ENCODE data around the gene MESP2.

Gene MESP2

GRCh38 chr15:89778861-89779260 lies 2.7 kb downstream of the MESP2 start:
- Histone ChIP-seq H2BK12ac (ENCODE audit: low read length) (no peak overlapping the region), H2AFZ (ENCODE audit: low read length) (no peak overlapping the region), H2BK120ac (ENCODE audit: low read depth, low read length) (no peak overlapping the region), H3K4me3 (ENCODE audit: low read length in 2 of 2) (no peak overlapping the region), H3K36me3 (replicated peaks in 1 of 2; ENCODE audit: control insufficient read depth in 2 of 2, insufficient read depth in 2 of 2, low read length in 2 of 2) (no peaks in the 10 kb centered on the region), H3K9ac (ENCODE audit: low read depth, low read length, poor library complexity) (no peak overlapping the region), H3K4me1 (ENCODE audit: control insufficient read depth in 2 of 2, insufficient read depth in 1 of 2, low read depth in 1 of 2, low read length in 2 of 2) (no peaks in the 10 kb centered on the region), H3K18ac (ENCODE audit: low read length) (no peak overlapping the region), H4K91ac (ENCODE audit: low read depth, low read length, poor library complexity) (no peak overlapping the region), H3K23ac (ENCODE audit: low read depth, low read length, poor library complexity) (no peak overlapping the region), H3K4ac (ENCODE audit: low read length) (no peak overlapping the region), H3K27ac (replicated peaks; ENCODE audit: low read length) (no peak overlapping the region), H3K9me3 (replicated peaks in 1 of 2; ENCODE audit: control insufficient read depth in 2 of 2, insufficient read depth in 1 of 2, low read depth in 1 of 2, low read length in 2 of 2) (no peaks in the 10 kb centered on the region), H2AK5ac (ENCODE audit: low read depth, low read length) (no peak overlapping the region), H3K4me2 (ENCODE audit: insufficient read depth, low read length, poor library complexity, severe bottlenecking) (no peak overlapping the region), H3K27me3 (ENCODE audit: control insufficient read depth in 3 of 3, insufficient read depth in 3 of 3, low read depth in 1 of 3, low read length in 3 of 3) (peaks cover 7 to 31% (median 16%) of the 10 kb centered on the region in 3 experiments), H3K14ac (ENCODE audit: low read length) (no peak overlapping the region), H3K79me1 (ENCODE audit: low read depth, low read length) (no peaks in the 10 kb centered on the region), H2BK5ac (ENCODE audit: low read length) (no peak overlapping the region), H2BK15ac (ENCODE audit: low read length) (no peak overlapping the region), H4K8ac (ENCODE audit: low read depth, low read length) (no peak overlapping the region)
- DNase-seq (ENCODE audit: low spot score), result no peak
- WGBS, 2 donors (ENCODE audit: extremely low coverage in 2 of 2, insufficient read length in 2 of 2, insufficient replicate concordance in 1 of 2), result no CpG with 5 or more reads among the region's 4 CpGs

DNA sequence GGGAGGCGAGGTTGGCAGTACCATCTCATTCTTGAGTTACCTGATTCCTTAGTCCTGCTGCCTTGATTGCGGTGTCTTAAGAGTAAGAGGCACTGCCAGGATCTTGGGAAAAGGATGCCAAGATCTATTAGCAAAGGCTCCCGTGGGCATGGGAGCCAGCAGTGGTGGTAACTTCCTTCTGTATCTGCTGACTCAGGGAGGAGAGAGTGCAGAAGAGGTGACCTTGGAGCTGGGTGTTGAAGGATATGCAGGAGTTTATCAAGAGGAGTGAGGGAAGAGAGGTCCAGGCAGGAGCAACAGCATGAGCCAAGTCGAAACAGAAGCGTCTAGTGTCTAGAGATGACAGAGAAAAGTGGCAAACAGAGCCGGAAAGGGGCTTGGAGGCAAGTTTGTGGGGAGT lies 4.5 kb downstream of the MESP2 start:
- H3K4me2 ChIP-seq (ENCODE audit: insufficient read depth, low read length, poor library complexity, severe bottlenecking), result no peak overlapping the region
- peak overlapping the region in 1 of 2 donors; percentile 3 for H3K4me3 ChIP-seq (ENCODE audit: low read length in 2 of 2)
- no peaks in the 10 kb centered on the region for H3K79me1 ChIP-seq (ENCODE audit: low read depth, low read length)
- H4K8ac ChIP-seq (ENCODE audit: low read depth, low read length), result no peak overlapping the region
- no peak overlapping the region for H3K4ac ChIP-seq (ENCODE audit: low read length)
- no peak overlapping the region for H2BK5ac ChIP-seq (ENCODE audit: low read length)
- H3K4me1 ChIP-seq (ENCODE audit: control insufficient read depth in 2 of 2, insufficient read depth in 1 of 2, low read depth in 1 of 2, low read length in 2 of 2), result no peaks in the 10 kb centered on the region
- H3K23ac ChIP-seq (ENCODE audit: low read depth, low read length, poor library complexity), result no peak overlapping the region
- no peak overlapping the region for H3K18ac ChIP-seq (ENCODE audit: low read length)
- no peak overlapping the region for H2BK120ac ChIP-seq (ENCODE audit: low read depth, low read length)
- no peak overlapping the region for H2BK15ac ChIP-seq (ENCODE audit: low read length)
- no peak overlapping the region for H3K27ac ChIP-seq (replicated peaks; ENCODE audit: low read length)
- no peak overlapping the region for H2AFZ ChIP-seq (ENCODE audit: low read length)
- no peak overlapping the region for H4K91ac ChIP-seq (ENCODE audit: low read depth, low read length, poor library complexity)
- H3K27me3 ChIP-seq (ENCODE audit: control insufficient read depth in 3 of 3, insufficient read depth in 3 of 3, low read depth in 1 of 3, low read length in 3 of 3), result peaks cover 7 to 28% (median 16%) of the 10 kb centered on the region in 3 experiments
- no peak for DNase-seq (ENCODE audit: low spot score)
- no peak overlapping the region for H3K9ac ChIP-seq (ENCODE audit: low read depth, low read length, poor library complexity)
- no peaks in the 10 kb centered on the region for H3K36me3 ChIP-seq (replicated peaks in 1 of 2; ENCODE audit: control insufficient read depth in 2 of 2, insufficient read depth in 2 of 2, low read length in 2 of 2)
- no peak overlapping the region for H3K14ac ChIP-seq (ENCODE audit: low read length)
- H3K9me3 ChIP-seq (replicated peaks in 1 of 2; ENCODE audit: control insufficient read depth in 2 of 2, insufficient read depth in 1 of 2, low read depth in 1 of 2, low read length in 2 of 2), result no peaks in the 10 kb centered on the region
- no peak overlapping the region for H2AK5ac ChIP-seq (ENCODE audit: low read depth, low read length)
- no CpG with 5 or more reads among the region's 6 CpGs for WGBS, 2 donors (ENCODE audit: extremely low coverage in 2 of 2, insufficient read length in 2 of 2, insufficient replicate concordance in 1 of 2)
- H2BK12ac ChIP-seq (ENCODE audit: low read length), result no peak overlapping the region

- Histone ChIP-seq H2BK5ac (ENCODE audit: low read length) (no peak overlapping the region), H3K9me3 (replicated peaks in 1 of 2; ENCODE audit: control insufficient read depth in 2 of 2, insufficient read depth in 1 of 2, low read depth in 1 of 2, low read length in 2 of 2) (no peaks in the 10 kb centered on the region), H3K27ac (replicated peaks; ENCODE audit: low read length) (no peak overlapping the region), H3K9ac (ENCODE audit: low read depth, low read length, poor library complexity) (no peak overlapping the region), H3K4me3 (ENCODE audit: low read length in 2 of 2) (no peak overlapping the region), H3K14ac (ENCODE audit: low read length) (no peak overlapping the region), H2BK15ac (ENCODE audit: low read length) (no peak overlapping the region), H3K27me3 (ENCODE audit: control insufficient read depth in 3 of 3, insufficient read depth in 3 of 3, low read depth in 1 of 3, low read length in 3 of 3) (peaks cover 5 to 23% (median 16%) of the 10 kb centered on the region in 3 experiments), H2BK120ac (ENCODE audit: low read depth, low read length) (no peak overlapping the region), H3K36me3 (replicated peaks in 1 of 2; ENCODE audit: control insufficient read depth in 2 of 2, insufficient read depth in 2 of 2, low read length in 2 of 2) (no peaks in the 10 kb centered on the region), H3K79me1 (ENCODE audit: low read depth, low read length) (no peaks in the 10 kb centered on the region), H3K23ac (ENCODE audit: low read depth, low read length, poor library complexity) (no peak overlapping the region), H2BK12ac (ENCODE audit: low read length) (no peak overlapping the region), H2AK5ac (ENCODE audit: low read depth, low read length) (peak overlapping the region; percentile 20), H3K4me2 (ENCODE audit: insufficient read depth, low read length, poor library complexity, severe bottlenecking) (no peak overlapping the region), H4K8ac (ENCODE audit: low read depth, low read length) (no peak overlapping the region), H3K4ac (ENCODE audit: low read length) (no peak overlapping the region), H2AFZ (ENCODE audit: low read length) (no peak overlapping the region), H3K4me1 (ENCODE audit: control insufficient read depth in 2 of 2, insufficient read depth in 1 of 2, low read depth in 1 of 2, low read length in 2 of 2) (no peaks in the 10 kb centered on the region), H3K18ac (ENCODE audit: low read length) (no peak overlapping the region), H4K91ac (ENCODE audit: low read depth, low read length, poor library complexity) (no peak overlapping the region)
- no CpG with 5 or more reads among the region's 6 CpGs for WGBS, 2 donors (ENCODE audit: extremely low coverage in 2 of 2, insufficient read length in 2 of 2, insufficient replicate concordance in 1 of 2)
- no peak for DNase-seq (ENCODE audit: low spot score)
Observed at GRCh38 chr15:89781055-89781454, 4.9 kb downstream of the MESP2 start.

GRCh38 chr15:89781891-89782618 lies 5.9 kb downstream of the MESP2 start:
- Histone ChIP-seq H2BK5ac (ENCODE audit: low read length) (no peak overlapping the region), H3K9me3 (replicated peaks in 1 of 2; ENCODE audit: control insufficient read depth in 2 of 2, insufficient read depth in 1 of 2, low read depth in 1 of 2, low read length in 2 of 2) (no peaks in the 10 kb centered on the region), H2BK120ac (ENCODE audit: low read depth, low read length) (no peak overlapping the region), H3K9ac (ENCODE audit: low read depth, low read length, poor library complexity) (no peak overlapping the region), H3K79me1 (ENCODE audit: low read depth, low read length) (no peaks in the 10 kb centered on the region), H4K91ac (ENCODE audit: low read depth, low read length, poor library complexity) (no peak overlapping the region), H2AK5ac (ENCODE audit: low read depth, low read length) (no peak overlapping the region), H4K8ac (ENCODE audit: low read depth, low read length) (no peak overlapping the region), H3K4me1 (ENCODE audit: control insufficient read depth in 2 of 2, insufficient read depth in 1 of 2, low read depth in 1 of 2, low read length in 2 of 2) (no peaks in the 10 kb centered on the region), H2BK15ac (ENCODE audit: low read length) (no peak overlapping the region), H3K27me3 (ENCODE audit: control insufficient read depth in 3 of 3, insufficient read depth in 3 of 3, low read depth in 1 of 3, low read length in 3 of 3) (peaks cover 2 to 15% (median 14%) of the 10 kb centered on the region in 3 experiments), H3K23ac (ENCODE audit: low read depth, low read length, poor library complexity) (no peak overlapping the region), H3K27ac (replicated peaks; ENCODE audit: low read length) (no peak overlapping the region), H3K36me3 (replicated peaks in 1 of 2; ENCODE audit: control insufficient read depth in 2 of 2, insufficient read depth in 2 of 2, low read length in 2 of 2) (no peaks in the 10 kb centered on the region), H2AFZ (ENCODE audit: low read length) (no peak overlapping the region), H3K18ac (ENCODE audit: low read length) (no peak overlapping the region), H3K14ac (ENCODE audit: low read length) (no peak overlapping the region), H3K4me2 (ENCODE audit: insufficient read depth, low read length, poor library complexity, severe bottlenecking) (no peak overlapping the region), H3K4ac (ENCODE audit: low read length) (no peak overlapping the region), H2BK12ac (ENCODE audit: low read length) (no peak overlapping the region), H3K4me3 (ENCODE audit: low read length in 2 of 2) (no peak overlapping the region)
- no peak for DNase-seq (ENCODE audit: low spot score)
- no CpG with 5 or more reads among the region's 15 CpGs for WGBS, 2 donors (ENCODE audit: extremely low coverage in 2 of 2, insufficient read length in 2 of 2, insufficient replicate concordance in 1 of 2)

Measured in neuronal stem cell (in vitro differentiated cells).